ENCODE results near the gene CDH1.

The CDH1 gene

DNA sequence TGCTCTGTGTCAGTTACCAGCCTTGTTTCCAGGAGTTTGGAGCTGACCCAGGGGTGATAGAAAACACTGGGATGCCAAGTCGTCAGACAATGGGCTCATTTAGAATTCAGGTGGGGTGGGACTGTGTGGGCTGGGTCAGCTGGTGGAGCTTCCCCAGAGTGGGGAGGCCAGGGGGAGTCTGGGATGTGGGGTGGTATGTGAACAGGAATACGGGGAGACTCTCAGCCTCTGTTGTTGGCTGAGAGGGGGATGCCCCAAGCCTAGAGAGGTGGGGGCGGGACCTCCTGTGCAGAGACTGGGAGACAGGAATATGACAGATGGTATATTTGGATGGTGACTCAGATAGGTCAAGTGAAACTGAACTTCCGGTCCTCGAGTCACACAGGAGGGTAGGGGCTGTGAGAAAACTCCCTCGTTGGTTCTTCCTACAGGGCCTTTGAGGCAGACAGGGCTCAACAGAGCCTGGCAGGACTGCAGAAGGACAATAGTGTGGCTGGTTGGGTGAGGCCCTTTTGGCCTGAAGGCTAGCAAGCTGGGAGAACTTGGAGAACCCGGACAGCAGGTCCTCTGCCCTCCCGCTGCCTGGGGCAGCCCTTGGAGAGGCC, 23.7 kb downstream of the CDH1 start:
- no peak for DNase-seq (ENCODE audit: low read depth in 2 of 2, low spot score in 1 of 2)

- no peak for DNase-seq (ENCODE audit: low read depth in 2 of 2, low spot score in 1 of 2)
Measured at GRCh38 chr16:68762996-68763756, 26.1 kb downstream of the CDH1 start.

DNA sequence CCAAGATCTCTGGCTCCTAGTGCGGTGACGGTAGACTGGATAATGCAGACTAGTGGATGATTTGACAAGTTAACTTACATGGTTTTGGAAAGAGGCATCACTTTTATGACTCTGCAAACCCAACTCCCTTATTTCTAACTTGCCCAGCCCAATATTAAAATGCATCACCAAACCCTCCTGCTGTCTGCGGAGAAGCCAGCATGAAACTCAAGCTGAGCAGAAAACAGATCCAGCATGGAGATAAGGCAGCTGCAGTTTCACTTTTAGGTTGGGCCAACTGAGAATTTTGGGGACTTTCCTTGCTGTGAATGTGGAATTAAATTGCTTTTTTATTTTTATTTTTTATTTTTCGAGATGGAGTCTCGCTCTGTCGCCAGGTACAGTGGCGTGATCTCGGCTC, 27.8 kb downstream of the CDH1 start:
- DNase-seq (ENCODE audit: low read depth in 2 of 2, low spot score in 1 of 2), result no peak

DNA sequence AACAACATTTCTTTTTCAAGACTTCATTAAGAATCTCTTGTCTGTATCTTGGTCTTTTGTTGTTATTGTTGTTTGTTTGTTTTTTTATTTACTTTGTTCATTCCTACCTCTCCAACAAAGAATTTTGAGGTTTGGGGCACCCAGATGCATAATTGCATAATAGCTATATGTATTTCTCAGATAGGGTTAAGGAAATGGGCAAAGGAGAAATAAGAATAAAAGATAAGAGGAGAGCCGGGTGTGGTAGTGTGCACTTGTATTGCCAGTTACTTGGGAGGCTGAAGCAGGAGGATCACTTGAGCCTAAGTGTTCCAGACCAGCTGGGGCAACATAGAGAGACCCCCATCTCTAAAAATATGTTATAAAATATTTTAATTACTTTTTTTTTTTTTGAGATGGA, 30.5 kb downstream of the CDH1 start:
- DNase-seq (ENCODE audit: low read depth in 2 of 2, low spot score in 1 of 2), result no peak

DNA sequence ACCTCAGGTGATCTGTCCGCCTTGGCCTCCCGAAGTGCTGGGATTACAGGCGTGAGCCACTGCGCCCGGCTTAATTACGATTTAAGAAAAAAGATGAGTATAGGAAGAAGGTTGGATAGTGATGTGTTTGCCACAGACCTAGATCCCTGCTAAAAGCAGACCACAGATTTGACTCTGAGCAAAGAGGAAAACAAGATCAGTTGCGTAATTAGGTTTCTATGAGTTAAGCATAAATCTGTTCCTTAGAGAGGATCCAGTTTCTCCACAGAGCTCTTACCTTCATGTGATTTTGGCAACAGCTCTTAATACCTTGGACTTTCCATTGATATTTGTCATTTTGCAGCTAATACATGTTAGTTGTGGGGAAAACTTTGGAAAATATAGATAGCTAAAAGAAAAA, 31.1 kb downstream of the CDH1 start:
- no peak for DNase-seq (ENCODE audit: low read depth in 2 of 2, low spot score in 1 of 2)

- DNase-seq (ENCODE audit: low read depth in 2 of 2, low spot score in 1 of 2), result no peak
Measured at GRCh38 chr16:68768771-68769170, 31.7 kb downstream of the CDH1 start.

- DNase-seq (ENCODE audit: low read depth in 2 of 2, low spot score in 1 of 2), result no peak
Measured at GRCh38 chr16:68770671-68771070, 33.6 kb downstream of the CDH1 start.

GRCh38 chr16:68772030-68772681, 35.1 kb downstream of the CDH1 start:
- no peak for DNase-seq (ENCODE audit: low read depth in 2 of 2, low spot score in 1 of 2)

DNA sequence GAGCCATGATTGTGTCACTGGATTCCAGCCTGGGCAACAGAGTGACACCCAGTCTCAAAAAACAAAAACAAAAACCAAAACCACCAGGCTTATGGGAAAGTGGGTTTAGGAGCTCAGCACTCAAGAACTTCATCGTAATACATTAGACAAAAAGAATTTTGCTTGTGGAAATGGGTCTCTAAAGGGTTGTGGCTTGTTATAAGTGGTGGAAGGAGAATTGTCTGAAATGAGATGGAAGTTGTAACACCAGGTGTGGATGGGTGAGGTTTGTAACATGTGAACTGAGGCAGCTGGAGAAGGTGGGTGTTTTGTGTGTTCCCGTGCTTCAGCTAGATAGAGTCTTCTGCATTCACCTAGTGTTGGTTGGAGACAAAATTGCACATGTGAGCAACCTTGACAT, 35.8 kb downstream of the CDH1 start:
- DNase-seq (ENCODE audit: low read depth in 2 of 2, low spot score in 1 of 2), result no peak

DNA sequence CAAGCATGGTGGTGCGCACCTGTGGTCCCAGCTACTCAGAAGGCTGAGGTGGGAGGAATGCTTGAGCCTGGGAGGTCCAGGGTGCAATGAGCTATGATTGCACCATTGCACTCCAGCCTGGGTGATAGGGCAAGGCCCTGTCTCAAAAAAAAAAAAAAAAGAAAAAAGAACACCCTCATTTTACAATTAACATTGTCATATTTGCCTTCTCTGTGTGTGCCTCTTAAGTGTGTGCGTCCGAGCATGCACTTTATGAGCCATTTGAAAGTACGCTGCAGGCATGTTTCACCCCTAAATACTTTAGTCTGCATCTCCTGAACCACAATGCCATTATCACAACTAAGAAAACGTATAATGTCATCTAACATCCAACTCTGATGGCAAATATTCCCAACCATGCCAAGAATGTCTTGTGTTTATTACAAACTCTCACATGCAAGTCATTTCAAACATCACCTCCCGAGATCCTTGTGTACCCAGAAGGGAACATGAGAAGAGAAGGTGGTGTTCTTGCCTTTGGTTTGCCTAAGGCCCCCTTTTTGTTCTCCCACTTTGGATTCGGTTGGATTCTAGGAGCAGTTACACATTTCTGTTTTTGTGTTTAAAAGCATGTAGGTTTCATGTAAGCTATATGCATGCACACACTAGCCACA, 38.0 kb downstream of the CDH1 start:
- DNase-seq (ENCODE audit: low read depth in 2 of 2, low spot score in 1 of 2), result no peak

- no peak for DNase-seq (ENCODE audit: low read depth in 2 of 2, low spot score in 1 of 2)
Measured at GRCh38 chr16:68776821-68777485, 39.9 kb downstream of the CDH1 start.

- DNase-seq (ENCODE audit: low read depth in 2 of 2, low spot score in 1 of 2), result no peak
Measured at GRCh38 chr16:68778551-68779231, 41.6 kb downstream of the CDH1 start.

DNA sequence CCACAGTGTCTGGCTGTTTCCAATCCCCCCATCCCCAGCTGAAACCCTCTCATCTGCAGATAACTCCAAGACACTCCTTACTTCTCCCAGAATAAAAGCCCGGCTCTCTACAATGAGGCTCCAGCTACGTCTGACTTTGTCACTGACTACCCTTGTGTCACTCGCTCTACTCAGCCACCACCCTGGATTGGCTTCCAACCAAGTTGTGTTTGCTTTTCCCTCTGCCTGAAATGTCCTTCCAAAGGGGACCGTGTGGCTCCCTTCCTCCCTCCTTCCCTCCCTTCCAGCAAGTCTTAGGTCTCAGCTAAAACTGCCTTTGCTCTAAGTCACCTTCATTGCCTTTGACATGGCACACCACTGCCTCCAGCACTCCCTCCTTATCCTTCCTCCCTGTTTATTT, 42.8 kb downstream of the CDH1 start:
- no peak for DNase-seq (ENCODE audit: low read depth in 2 of 2, low spot score in 1 of 2)

- DNase-seq (ENCODE audit: low read depth in 2 of 2, low spot score in 1 of 2), result no peak
Measured at GRCh38 chr16:68781784-68782183, 44.7 kb downstream of the CDH1 start.

DNA sequence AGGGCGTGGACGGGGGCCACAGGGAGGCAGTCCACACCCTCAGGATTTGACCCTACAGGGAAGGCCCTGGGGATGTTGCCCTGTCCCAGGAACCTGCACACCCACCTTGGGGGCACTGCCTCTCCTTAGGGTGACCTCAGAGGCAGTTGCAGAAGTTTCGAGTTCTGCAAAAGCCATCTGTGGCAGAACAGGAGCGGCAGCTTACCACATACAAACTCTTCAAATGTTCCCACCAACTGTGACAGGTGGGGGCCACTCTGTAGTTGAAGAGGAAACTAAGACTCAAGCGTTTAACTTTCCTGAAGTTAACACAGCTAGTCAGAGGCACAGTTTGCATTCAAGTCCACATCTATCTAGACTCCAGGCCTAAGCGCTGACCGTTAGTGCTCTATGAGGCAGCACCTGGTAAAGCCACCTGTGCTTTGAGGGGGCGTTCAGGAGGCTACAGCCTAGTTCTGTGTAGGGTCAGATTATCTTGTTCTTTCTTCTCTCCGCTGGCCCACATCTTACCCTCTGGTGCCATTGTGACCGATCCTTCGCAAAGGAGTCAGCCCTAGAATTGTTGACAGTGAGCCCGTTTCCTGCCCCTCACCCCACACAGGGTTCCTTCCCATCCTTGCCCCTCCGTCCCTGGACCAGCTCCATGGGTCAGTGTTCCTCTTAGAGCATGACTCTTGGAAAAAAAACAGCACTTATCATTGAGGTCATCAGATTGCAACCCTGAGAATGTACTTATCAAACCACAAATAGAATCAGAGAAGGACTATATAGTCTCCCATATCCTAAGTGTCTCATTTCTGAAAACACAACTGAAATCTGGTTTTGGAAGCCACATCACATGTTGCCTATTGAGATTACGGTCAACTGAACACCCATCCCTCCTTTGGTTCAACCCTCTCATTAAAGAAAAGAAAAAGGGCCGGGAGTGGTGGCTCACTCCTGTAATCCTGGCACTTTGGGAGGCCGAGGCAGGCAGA, 45.4 kb downstream of the CDH1 start:
- no peak for DNase-seq (ENCODE audit: low read depth in 2 of 2, low spot score in 1 of 2)

- no peak for DNase-seq (ENCODE audit: low read depth in 2 of 2, low spot score in 1 of 2)
Measured at GRCh38 chr16:68784226-68784625, 47.1 kb downstream of the CDH1 start.

DNA sequence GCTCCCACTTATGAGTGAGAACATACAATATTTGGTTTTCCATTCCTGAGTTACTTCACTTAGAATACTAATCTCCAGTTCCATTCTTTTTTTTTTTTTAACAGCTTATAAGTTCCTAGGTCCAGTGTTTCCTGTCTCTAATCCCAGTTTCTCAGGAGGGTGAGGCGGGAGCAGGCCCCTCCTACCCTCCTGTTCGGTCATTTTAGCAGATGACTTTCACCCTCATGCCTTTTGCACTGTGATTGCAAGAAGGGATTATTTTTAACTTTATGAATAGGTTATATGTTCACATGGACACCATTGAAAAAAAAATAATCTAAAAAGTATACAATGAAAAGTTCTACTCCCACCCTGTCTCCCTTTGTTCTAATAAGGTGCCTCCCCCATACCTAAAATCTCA, 47.6 kb downstream of the CDH1 start:
- DNase-seq (ENCODE audit: low read depth in 2 of 2, low spot score in 1 of 2), result no peak

DNA sequence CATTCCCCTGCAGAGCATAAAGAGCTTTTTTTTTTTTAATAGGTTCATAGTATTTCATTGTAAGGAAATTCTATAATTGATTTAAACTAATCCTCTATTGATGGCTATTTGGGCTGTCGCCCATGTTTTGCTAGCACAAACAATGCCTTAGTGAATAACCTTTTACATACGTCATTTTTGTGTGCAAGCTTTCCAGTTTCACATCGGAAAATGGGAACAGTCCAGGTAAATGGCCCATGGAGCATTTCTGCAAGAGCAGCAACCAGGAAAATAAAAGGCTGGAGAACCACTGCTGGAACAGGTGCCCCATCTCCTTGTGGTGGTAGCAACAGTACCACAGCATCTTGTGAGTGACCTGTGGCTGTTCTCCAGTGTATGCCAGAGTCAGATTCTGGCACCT, 48.6 kb downstream of the CDH1 start:
- no peak for DNase-seq (ENCODE audit: low read depth in 2 of 2, low spot score in 1 of 2)

DNA sequence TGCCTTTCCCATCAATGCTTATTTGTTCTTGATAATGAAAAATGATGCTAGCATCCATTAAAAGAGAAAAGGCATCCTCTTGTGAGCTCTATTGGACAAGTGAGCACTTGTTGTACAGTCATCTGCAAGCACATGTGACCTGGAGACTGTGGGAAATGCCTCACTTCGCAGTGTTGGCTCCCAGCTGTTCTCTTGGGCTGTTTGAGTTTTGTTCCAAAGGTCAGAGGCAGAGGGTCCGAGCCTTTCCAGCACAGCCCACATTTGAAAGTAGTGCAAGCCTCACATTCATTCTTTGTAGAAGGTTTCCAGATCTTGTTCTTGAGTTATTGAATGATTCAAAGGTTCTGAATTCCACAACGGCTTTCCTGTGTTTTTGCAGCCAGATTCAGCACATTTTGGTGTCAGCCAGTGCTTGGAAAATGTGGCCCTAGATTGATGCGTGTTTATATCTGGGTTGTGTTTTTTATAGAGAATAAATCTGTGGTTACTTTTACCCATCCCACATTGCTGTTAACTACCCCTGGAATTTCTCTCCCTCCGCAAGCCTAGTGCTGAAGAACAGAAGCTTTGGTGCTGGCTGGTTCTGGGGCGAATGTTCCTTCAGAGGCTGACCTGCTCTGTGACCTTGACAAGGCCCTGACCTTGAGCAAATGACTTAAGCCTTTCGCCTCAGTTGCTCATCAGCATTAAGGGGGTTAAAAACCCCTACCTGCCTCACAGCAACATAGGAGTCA, 49.8 kb downstream of the CDH1 start:
- no peak for DNase-seq (ENCODE audit: low read depth in 2 of 2, low spot score in 1 of 2)

All from stimulated activated CD8-positive, alpha-beta memory T cell treated with anti-CD3 and anti-CD28 coated beads, Interleukin-4, amount 100 ng/mL, for 4 hours (primary cell).